HG02884 (cell line): Measurements from ENCODE around the gene PAX5.

Source experiments
- ATAC-seq: cut with Tn5 transposase; IDR thresholded peaks from one replicate; pipeline ENCODE4 v1.9.1; 2021; ENCODE audit warnings: mild to moderate bottlenecking, moderate library complexity; ENCODE audit not compliant: unreplicated experiment

The PAX5 gene

GRCh38 chr9:36839131-36839885 is 194.8 kb downstream of the PAX5 start:
- ATAC-seq: no peak

GRCh38 chr9:36837431-36838405 is 196.3 kb downstream of the PAX5 start:
- ATAC-seq: no peak

GRCh38 chr9:36836486-36836885 is 197.6 kb downstream of the PAX5 start:
- ATAC-seq: no peak

- no peak for ATAC-seq
These were observed 198.6 kb downstream of the PAX5 start for GRCh38 chr9:36835271-36835996.

- ATAC-seq: no peak
These were observed 199.3 kb downstream of the PAX5 start for GRCh38 chr9:36834736-36835135.

- no peak for ATAC-seq
These were observed 200.1 kb downstream of the PAX5 start for GRCh38 chr9:36833954-36834353.

- ATAC-seq: no peak
These were observed 201.8 kb downstream of the PAX5 start for GRCh38 chr9:36832164-36832795.

- no peak for ATAC-seq
These were observed 202.5 kb downstream of the PAX5 start for GRCh38 chr9:36831381-36832161.

GRCh38 chr9:36828611-36829013 is 205.5 kb downstream of the PAX5 start:
- no peak for ATAC-seq

GRCh38 chr9:36827593-36827992 is 206.5 kb downstream of the PAX5 start:
- no peak for ATAC-seq

GRCh38 chr9:36826581-36826980 is 207.5 kb downstream of the PAX5 start:
- no peak for ATAC-seq

- ATAC-seq: no peak
These were observed 208.9 kb downstream of the PAX5 start for GRCh38 chr9:36825179-36825578.

- no peak for ATAC-seq
These were observed 210.1 kb downstream of the PAX5 start for GRCh38 chr9:36823934-36824333.

GRCh38 chr9:36823466-36823865 is 210.6 kb downstream of the PAX5 start:
- ATAC-seq: no peak

GRCh38 chr9:36822201-36822600 is 211.9 kb downstream of the PAX5 start:
- ATAC-seq: no peak

- no peak for ATAC-seq
These were observed 213.6 kb downstream of the PAX5 start for GRCh38 chr9:36820392-36820861.

GRCh38 chr9:36818965-36819870 is 214.8 kb downstream of the PAX5 start:
- no peak for ATAC-seq

GRCh38 chr9:36818242-36818938 is 215.7 kb downstream of the PAX5 start:
- ATAC-seq: no peak
